Astrocyte of the cerebellum (primary cell): ENCODE measurements around the gene DNAJB5.

ENCODE experiments used
- DNase-seq: peaks from one replicate; pipeline ENCODE4 v3.0.0-alpha.2; 2011; ENCODE audit warnings: low read depth
- H3K4me3 ChIP-seq: 2 replicates; pipeline ENCODE4 v1.5.1; 2011; ENCODE audit warnings: mild to moderate bottlenecking, low read depth, low read length, moderate library complexity
- CTCF ChIP-seq: IDR thresholded peaks from 2 replicates; pipeline ENCODE4 v1.5.1; 2012; ENCODE audit warnings: low read length, low read depth, moderate library complexity, mild to moderate bottlenecking; ENCODE audit errors: missing control alignments
- in situ Hi-C: cut with HindIII; loops from 2 replicates; pipeline ENCODE4 v1.10.0; 2017; ENCODE audit warnings: low sequenced_read_pairs

Gene DNAJB5

DNA sequence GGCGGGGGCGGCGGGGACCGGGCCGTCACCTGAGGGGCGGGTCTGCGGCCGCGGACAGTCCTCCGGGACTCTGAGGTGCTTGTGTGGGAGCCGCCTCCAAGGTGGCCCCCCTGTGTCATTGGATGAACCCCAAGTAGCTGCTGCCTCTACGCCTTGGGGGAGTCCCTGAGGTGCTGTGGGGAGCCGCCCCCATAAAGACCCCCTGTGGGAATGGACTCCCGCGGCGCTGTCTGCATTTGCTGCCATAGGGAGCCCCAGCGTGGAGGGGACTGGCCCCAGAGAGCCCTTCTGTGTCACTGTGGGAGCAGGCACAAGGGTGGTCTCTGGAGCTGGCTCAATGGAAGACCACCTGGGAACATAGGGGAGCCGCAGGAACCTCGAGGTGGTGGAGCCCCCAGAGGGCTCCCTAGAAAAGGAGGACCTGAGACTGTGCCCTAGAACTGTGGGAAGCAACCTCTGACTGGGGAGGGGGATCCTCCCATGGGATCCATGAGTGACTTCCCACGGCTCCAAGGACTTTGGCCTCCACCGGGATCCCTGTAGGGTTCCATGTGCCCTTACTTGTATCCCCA lies 31.0 kb upstream of the DNAJB5 start:
- no peak for DNase-seq
- no peak for TF ChIP-seq CTCF
- peak overlapping the region; percentile 21 for H3K4me3 ChIP-seq
- in situ Hi-C loops, result no loop called here

DNA sequence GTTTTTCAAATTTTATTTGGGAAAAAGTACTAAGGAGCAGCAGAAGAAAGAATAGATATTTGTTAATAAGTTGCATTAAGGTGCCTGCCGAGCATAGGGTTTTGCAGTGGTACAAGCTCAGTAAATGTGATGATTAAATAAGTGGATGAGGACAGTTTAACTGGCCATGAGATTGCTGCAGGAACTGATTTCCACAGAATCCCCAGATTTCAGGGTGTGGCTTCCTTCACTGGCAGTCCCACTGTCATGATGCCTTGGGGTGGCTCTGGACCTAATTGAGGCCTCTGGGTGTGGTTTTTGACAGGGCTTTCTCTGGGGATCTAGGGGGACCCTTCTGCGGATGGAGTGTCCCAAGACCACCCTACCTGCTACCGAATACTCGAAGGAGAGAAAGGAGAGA lies 30.1 kb upstream of the DNAJB5 start:
- DNase-seq, result no peak
- no peak overlapping the region for H3K4me3 ChIP-seq
- no peak for TF ChIP-seq CTCF
- in situ Hi-C loops, result no loop called here

DNA sequence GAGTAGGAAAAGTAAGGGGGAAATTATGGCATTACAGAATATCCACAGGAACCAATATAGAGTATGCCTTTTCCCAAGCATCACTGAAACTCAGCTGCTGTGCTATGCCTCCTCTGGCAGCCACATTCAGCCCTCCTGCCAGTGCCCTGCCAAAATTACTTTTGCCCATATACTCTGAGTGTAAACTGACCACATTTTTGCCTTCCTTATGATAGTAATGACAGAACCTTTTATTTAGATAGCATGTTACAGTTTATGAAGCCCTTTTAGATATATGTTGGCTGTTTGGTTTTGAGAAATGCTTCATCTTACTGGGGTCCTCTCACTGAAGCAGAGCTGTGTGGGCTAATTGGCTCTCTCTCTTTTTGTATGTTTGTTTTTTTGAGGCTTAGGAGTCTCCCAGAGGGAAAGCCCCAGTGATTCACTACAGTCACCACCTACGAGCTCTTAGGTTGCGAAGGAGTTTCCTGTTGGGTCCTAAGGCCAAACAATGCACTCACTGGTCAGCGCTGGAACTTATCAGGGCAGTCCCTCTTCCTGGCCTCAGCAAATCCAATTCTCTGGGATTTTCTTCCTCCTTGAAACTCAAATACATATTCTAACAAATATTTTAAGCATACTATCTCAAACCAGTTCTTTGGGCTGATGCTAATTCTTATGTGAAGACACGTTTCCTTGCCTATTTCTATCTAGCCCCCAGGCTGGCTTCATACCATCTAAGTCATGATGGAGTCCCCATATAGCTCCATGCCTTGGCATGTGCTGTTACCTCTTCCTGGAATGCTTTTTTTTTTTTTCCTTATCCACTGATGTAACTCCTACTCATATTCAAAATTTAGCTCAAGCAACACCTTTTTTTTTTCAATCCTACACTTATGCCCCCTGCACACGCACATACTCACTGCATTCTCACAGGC lies 27.7 kb upstream of the DNAJB5 start:
- no peak for DNase-seq
- no peak overlapping the region for H3K4me3 ChIP-seq
- TF ChIP-seq CTCF, result no peak
- in situ Hi-C loops, result no loop called here

DNA sequence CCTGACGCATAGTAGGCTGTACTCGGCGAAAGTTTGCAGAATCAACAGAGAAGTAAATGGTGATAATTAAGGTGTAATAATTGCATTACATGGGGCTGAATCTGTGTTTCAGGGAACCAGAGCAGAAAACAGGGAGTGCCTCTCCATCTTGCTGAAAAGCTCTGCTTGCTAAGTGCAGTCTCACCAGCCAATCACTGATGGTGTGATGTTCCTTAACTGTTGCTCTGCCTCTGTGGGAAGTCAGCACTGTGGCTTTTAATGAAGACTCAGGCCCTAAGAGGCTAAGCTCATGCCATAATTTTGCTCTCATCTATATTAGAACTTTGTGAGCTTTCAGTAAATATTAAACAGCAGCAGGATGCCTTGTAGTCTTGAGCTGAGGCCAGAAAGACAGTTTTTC lies 27.0 kb upstream of the DNAJB5 start:
- H3K4me3 ChIP-seq, result no peak overlapping the region
- TF ChIP-seq CTCF, result no peak
- no peak for DNase-seq
- in situ Hi-C loops, result no loop called here

DNA sequence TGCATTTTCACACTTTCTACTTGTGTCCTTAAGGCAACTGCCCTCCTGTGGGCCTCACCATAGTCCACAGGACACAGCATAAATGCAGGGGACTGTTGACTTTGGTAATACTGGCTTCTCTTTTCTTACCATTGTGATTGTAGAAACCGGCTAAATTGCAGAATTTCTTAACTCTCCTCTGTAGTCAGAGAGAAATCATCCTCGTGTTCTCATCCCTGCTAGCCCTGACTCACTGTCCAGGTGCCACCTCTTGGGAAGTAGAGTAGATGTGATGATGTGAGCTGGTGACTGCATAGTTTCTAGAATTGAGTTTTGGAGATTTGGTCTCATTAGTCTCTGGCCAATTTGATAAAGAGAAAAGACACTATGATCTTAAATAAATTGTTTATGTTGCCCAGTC lies 26.0 kb upstream of the DNAJB5 start:
- no peak for DNase-seq
- in situ Hi-C loops, result no loop called here
- no peak for TF ChIP-seq CTCF

GRCh38 chr9:34964458-34964857 lies 25.1 kb upstream of the DNAJB5 start:
- H3K4me3 ChIP-seq, result no peak overlapping the region
- no peak for DNase-seq
- TF ChIP-seq CTCF, result no peak
- in situ Hi-C loops, result no loop called here

More for the DNA sequence above, 26.0 kb upstream of the DNAJB5 start:
- no peak overlapping the region for H3K4me3 ChIP-seq
